Liver (tissue), 9 donors: ENCODE results near the gene MOK. TPM values are rescaled to one million over a fixed set of nuclear protein-coding genes. Genes with fewer than 3 reads are reported as not detected.

ENCODE experiments used
- DNase-seq: peaks from one replicate; pipeline ENCODE4 v3.0.0-alpha.2; 2017; ENCODE audit warnings: low spot score
- H3K27ac ChIP-seq, 2 donors: one replicate each; pipeline ENCODE4 v1.7.0; 2013; ENCODE audit warnings: inconsistent platforms in 2 of 2, low read length in 2 of 2, control low read depth in 1 of 2, low read depth in 1 of 2, mild to moderate bottlenecking in 1 of 2
- H3K27me3 ChIP-seq, 4 donors: one replicate each; pipeline versions ENCODE4 v1.6.1 to v1.7.0; 2013; ENCODE audit warnings: low read length in 3 of 4, inconsistent platforms in 1 of 4, mild to moderate bottlenecking in 1 of 4, moderate library complexity in 1 of 4; ENCODE audit not compliant: control insufficient read depth in 4 of 4, insufficient read depth in 4 of 4
- H3K36me3 ChIP-seq, 4 donors: one replicate each; pipeline versions ENCODE4 v1.6.1 to v1.7.0; 2013; ENCODE audit warnings: low read length in 3 of 4, mild to moderate bottlenecking in 3 of 4, low read depth in 1 of 4, moderate library complexity in 1 of 4; ENCODE audit not compliant: control insufficient read depth in 4 of 4, insufficient read depth in 3 of 4
- H3K4me1 ChIP-seq, 4 donors: one replicate each; pipeline versions ENCODE4 v1.6.1 to v1.7.0; 2013; ENCODE audit warnings: low read length in 3 of 4, mild to moderate bottlenecking in 3 of 4, moderate library complexity in 1 of 4; ENCODE audit not compliant: control insufficient read depth in 4 of 4, insufficient read depth in 4 of 4
- H3K4me3 ChIP-seq, 3 donors: one replicate each; pipeline versions ENCODE4 v1.6.1 to v1.7.0; 2013; ENCODE audit warnings: low read length in 3 of 3, control low read depth in 1 of 3, low read depth in 1 of 3, mild to moderate bottlenecking in 1 of 3
- H3K9ac ChIP-seq, 2 donors: one replicate each; pipeline ENCODE4 v1.7.0; 2013; ENCODE audit warnings: low read length in 2 of 2, mild to moderate bottlenecking in 2 of 2, moderate library complexity in 2 of 2, control low read depth in 1 of 2, low read depth in 1 of 2
- H3K9me3 ChIP-seq, 4 donors: one replicate each; pipeline versions ENCODE4 v1.6.1 to v1.7.0; 2013; ENCODE audit warnings: low read length in 3 of 4; ENCODE audit not compliant: control insufficient read depth in 4 of 4
- EGR1 ChIP-seq, 2 donors: IDR thresholded peaks; 2 replicates each; pipeline ENCODE4 v1.6.1; 2016 to 2018; ENCODE audit warnings: antibody characterized with exemption in 2 of 2, low read depth in 2 of 2
- FOXA1 ChIP-seq: IDR thresholded peaks from 2 replicates; pipeline ENCODE4 v1.6.1; 2016; ENCODE audit warnings: antibody characterized with exemption
- FOXA2 ChIP-seq: IDR thresholded peaks from 2 replicates; pipeline ENCODE4 v1.6.1; 2016; ENCODE audit warnings: antibody characterized with exemption
- GABPA ChIP-seq, 2 donors: IDR thresholded peaks in 1 of 2; conservative IDR thresholded peaks in 1 of 2; 2 replicates each; pipeline ENCODE4 v1.6.1; 2016; ENCODE audit warnings: antibody characterized with exemption in 2 of 2, mild to moderate bottlenecking in 1 of 2, moderate library complexity in 1 of 2
- HNF4A ChIP-seq, 2 donors: conservative IDR thresholded peaks; 2 replicates each; pipeline ENCODE4 v1.6.1; 2016; ENCODE audit warnings: antibody characterized with exemption in 2 of 2, mild to moderate bottlenecking in 2 of 2
- HNF4G ChIP-seq: IDR thresholded peaks from 2 replicates; pipeline ENCODE4 v1.6.1; 2016; ENCODE audit warnings: antibody characterized with exemption
- JUND ChIP-seq, 2 donors: IDR thresholded peaks; 2 replicates each; pipeline ENCODE4 v1.6.1; 2016; ENCODE audit warnings: antibody characterized with exemption in 2 of 2
- NR2F2 ChIP-seq: IDR thresholded peaks from 2 replicates; pipeline ENCODE4 v1.6.1; 2016; ENCODE audit warnings: antibody characterized with exemption
- RAD21 ChIP-seq, 2 donors: IDR thresholded peaks; 2 replicates each; pipeline ENCODE4 v1.6.1; 2016; ENCODE audit warnings: antibody characterized with exemption in 2 of 2, mild to moderate bottlenecking in 2 of 2
- RXRA ChIP-seq, 2 donors: IDR thresholded peaks; 2 replicates each; pipeline ENCODE4 v1.6.1; 2017 to 2018; ENCODE audit warnings: antibody characterized with exemption in 2 of 2, mild to moderate bottlenecking in 1 of 2
- SP1 ChIP-seq: IDR thresholded peaks from 2 replicates; pipeline ENCODE4 v1.6.1; 2018; ENCODE audit warnings: antibody characterized with exemption, mild to moderate bottlenecking
- TAF1 ChIP-seq: conservative IDR thresholded peaks from 2 replicates; pipeline ENCODE4 v1.6.1; 2016; ENCODE audit warnings: antibody characterized with exemption, mild to moderate bottlenecking
- YY1 ChIP-seq: IDR thresholded peaks from 2 replicates; pipeline ENCODE4 v1.6.1; 2016; ENCODE audit warnings: antibody characterized with exemption, mild to moderate bottlenecking
- WGBS: extraction: QIAGEN DNeasy Blood & Tissue Kit; methylation state at CpG from one replicate; pipeline ENCODE4 v1.1.7; 2013; 5-methylcytosine and 5-hydroxymethylcytosine counted together
- polyA plus RNA-seq, 2 donors: library from polyadenylated mRNA; stranded (reverse) in 1 of 2; unstranded in 1 of 2; fragments of 200-250 nt in 1 of 2; fragments of >200 nt in 1 of 2; fragmentation: Nextera tagmentation in 1 of 2; extraction: Ambion mirVana in 1 of 2; gene quantifications; one replicate each; pipeline versions ENCODE4 v1.2.1 to v1.2.3, GENCODE V29; 2013 to 2015
- total RNA-seq, 2 donors: library from RNA; depleted of rRNA; stranded (reverse); fragments of >200 nt; gene quantifications; one replicate each; pipeline ENCODE4 v1.2.3, GENCODE V29; 2014
- TF ChIP-seq, protein P1 (sequence below): IDR thresholded peaks from 2 replicates; pipeline ENCODE4 v1.6.1; 2016; ENCODE audit warnings: antibody characterized with exemption
- TF ChIP-seq, protein P2 (sequence below): IDR thresholded peaks from 2 replicates; pipeline ENCODE4 v1.6.1; 2016; ENCODE audit warnings: antibody characterized with exemption
- TF ChIP-seq, protein P3 (sequence below): IDR thresholded peaks from 2 replicates; pipeline ENCODE4 v1.6.1; 2016; ENCODE audit warnings: antibody characterized with exemption, mild to moderate bottlenecking
- TF ChIP-seq, protein P4 (sequence below): IDR thresholded peaks from 2 replicates; pipeline ENCODE4 v1.6.1; 2016; ENCODE audit warnings: antibody characterized with exemption
- TF ChIP-seq, protein P5 (sequence below): fragments of 150-350 bp; IDR thresholded peaks from 2 replicates; pipeline ENCODE4 v1.5.1; 2017; ENCODE audit warnings: improper control_type of control experiment, low read depth, low read length; ENCODE audit not compliant: missing input control
- donor health status: healthy.
- donor health status: healthy.
- donor health status: healthy.
- donor health status: healthy.
- donor health status: healthy.

MOK gene
- total and polyA plus RNA-seq, 4 donors: 2.4 to 6.4 (median 2.9) TPM

DNA sequence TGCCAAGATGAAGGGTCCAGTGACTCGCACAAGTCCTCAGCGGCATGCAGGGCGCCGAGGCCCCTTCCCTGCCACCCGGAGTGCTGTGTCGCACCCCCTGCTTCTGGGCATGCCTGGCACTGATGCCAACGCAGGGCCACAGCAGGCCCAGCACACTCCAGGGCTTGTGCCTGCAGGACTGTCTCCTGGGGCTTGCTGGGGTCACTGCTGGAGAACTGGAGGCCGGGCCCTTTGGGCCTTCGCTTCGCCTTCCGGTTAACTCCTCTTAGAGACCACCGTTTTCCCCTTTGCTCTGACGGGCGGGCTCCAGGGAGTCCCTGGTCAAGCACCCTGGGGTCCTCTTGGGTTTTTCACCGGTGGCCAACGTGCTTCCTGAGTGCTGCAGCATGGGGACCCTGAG is 85.6 kb downstream of the MOK start:
- no peaks in the 10 kb centered on the region for H3K9me3 ChIP-seq
- WGBS: 97% methylated on average over 16 of the region's 16 CpGs
- H3K27ac ChIP-seq: no peak overlapping the region
- no peaks in the 10 kb centered on the region for H3K4me1 ChIP-seq
- H3K4me3 ChIP-seq: no peak overlapping the region
- no peak overlapping the region for H3K9ac ChIP-seq
- peaks cover 0 to 12% (median 2%) of the 10 kb centered on the region in 4 donors for H3K36me3 ChIP-seq
- H3K27me3 ChIP-seq: no peaks in the 10 kb centered on the region
- DNase-seq: no peak
- TF ChIP-seq, protein P1, sequence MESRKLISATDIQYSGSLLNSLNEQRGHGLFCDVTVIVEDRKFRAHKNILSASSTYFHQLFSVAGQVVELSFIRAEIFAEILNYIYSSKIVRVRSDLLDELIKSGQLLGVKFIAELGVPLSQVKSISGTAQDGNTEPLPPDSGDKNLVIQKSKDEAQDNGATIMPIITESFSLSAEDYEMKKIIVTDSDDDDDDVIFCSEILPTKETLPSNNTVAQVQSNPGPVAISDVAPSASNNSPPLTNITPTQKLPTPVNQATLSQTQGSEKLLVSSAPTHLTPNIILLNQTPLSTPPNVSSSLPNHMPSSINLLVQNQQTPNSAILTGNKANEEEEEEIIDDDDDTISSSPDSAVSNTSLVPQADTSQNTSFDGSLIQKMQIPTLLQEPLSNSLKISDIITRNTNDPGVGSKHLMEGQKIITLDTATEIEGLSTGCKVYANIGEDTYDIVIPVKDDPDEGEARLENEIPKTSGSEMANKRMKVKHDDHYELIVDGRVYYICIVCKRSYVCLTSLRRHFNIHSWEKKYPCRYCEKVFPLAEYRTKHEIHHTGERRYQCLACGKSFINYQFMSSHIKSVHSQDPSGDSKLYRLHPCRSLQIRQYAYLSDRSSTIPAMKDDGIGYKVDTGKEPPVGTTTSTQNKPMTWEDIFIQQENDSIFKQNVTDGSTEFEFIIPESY: no peak
- TF ChIP-seq EGR1 (IDR thresholded peaks at IDR 0.05; ENCODE audit: low read depth in 2 of 2): no peak
- no peak for TF ChIP-seq FOXA1
- TF ChIP-seq, protein P2, sequence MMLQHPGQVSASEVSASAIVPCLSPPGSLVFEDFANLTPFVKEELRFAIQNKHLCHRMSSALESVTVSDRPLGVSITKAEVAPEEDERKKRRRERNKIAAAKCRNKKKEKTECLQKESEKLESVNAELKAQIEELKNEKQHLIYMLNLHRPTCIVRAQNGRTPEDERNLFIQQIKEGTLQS: no peak
- no peak for TF ChIP-seq RXRA (IDR thresholded peaks at IDR 0.05)
- TF ChIP-seq, protein P3, sequence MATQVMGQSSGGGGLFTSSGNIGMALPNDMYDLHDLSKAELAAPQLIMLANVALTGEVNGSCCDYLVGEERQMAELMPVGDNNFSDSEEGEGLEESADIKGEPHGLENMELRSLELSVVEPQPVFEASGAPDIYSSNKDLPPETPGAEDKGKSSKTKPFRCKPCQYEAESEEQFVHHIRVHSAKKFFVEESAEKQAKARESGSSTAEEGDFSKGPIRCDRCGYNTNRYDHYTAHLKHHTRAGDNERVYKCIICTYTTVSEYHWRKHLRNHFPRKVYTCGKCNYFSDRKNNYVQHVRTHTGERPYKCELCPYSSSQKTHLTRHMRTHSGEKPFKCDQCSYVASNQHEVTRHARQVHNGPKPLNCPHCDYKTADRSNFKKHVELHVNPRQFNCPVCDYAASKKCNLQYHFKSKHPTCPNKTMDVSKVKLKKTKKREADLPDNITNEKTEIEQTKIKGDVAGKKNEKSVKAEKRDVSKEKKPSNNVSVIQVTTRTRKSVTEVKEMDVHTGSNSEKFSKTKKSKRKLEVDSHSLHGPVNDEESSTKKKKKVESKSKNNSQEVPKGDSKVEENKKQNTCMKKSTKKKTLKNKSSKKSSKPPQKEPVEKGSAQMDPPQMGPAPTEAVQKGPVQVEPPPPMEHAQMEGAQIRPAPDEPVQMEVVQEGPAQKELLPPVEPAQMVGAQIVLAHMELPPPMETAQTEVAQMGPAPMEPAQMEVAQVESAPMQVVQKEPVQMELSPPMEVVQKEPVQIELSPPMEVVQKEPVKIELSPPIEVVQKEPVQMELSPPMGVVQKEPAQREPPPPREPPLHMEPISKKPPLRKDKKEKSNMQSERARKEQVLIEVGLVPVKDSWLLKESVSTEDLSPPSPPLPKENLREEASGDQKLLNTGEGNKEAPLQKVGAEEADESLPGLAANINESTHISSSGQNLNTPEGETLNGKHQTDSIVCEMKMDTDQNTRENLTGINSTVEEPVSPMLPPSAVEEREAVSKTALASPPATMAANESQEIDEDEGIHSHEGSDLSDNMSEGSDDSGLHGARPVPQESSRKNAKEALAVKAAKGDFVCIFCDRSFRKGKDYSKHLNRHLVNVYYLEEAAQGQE: no peak
- no peak for TF ChIP-seq YY1
- no peak for TF ChIP-seq GABPA (IDR thresholded peaks at IDR 0.05 in 1 of 2, conservative IDR thresholded peaks at IDR 0.05 in 1 of 2)
- TF ChIP-seq, protein P4, sequence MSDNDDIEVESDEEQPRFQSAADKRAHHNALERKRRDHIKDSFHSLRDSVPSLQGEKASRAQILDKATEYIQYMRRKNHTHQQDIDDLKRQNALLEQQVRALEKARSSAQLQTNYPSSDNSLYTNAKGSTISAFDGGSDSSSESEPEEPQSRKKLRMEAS: no peak
- TF ChIP-seq TAF1: no peak
- no peak for TF ChIP-seq HNF4G
- TF ChIP-seq, protein P5, sequence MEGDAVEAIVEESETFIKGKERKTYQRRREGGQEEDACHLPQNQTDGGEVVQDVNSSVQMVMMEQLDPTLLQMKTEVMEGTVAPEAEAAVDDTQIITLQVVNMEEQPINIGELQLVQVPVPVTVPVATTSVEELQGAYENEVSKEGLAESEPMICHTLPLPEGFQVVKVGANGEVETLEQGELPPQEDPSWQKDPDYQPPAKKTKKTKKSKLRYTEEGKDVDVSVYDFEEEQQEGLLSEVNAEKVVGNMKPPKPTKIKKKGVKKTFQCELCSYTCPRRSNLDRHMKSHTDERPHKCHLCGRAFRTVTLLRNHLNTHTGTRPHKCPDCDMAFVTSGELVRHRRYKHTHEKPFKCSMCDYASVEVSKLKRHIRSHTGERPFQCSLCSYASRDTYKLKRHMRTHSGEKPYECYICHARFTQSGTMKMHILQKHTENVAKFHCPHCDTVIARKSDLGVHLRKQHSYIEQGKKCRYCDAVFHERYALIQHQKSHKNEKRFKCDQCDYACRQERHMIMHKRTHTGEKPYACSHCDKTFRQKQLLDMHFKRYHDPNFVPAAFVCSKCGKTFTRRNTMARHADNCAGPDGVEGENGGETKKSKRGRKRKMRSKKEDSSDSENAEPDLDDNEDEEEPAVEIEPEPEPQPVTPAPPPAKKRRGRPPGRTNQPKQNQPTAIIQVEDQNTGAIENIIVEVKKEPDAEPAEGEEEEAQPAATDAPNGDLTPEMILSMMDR: no peak
- TF ChIP-seq HNF4A (conservative IDR thresholded peaks at IDR 0.05): no peak
- TF ChIP-seq NR2F2: no peak
- TF ChIP-seq SP1: no peak
- no peak for TF ChIP-seq RAD21 (IDR thresholded peaks at IDR 0.05)
- TF ChIP-seq FOXA2: no peak
- no peak for TF ChIP-seq JUND (IDR thresholded peaks at IDR 0.05)
